OCI-LY3 (cell line): ENCODE results near the gene ESD.
"Not testable (repeated sequence)": the region's sequence is repeated elsewhere in the genome, so short reads cannot be mapped to it uniquely, and the experiment has no call there.

Source experiments
- H2AFZ ChIP-seq: fragments of 200-600, 300-600 bp; shearing (Covaris generic); 2 replicates; pipeline ENCODE4 v1.6.0; 2014; ENCODE audit warnings: antibody characterized with exemption, low read depth, low read length
- H3K27ac ChIP-seq: fragments of 200-600, 300-600 bp; sonication (generic); 2 replicates; pipeline ENCODE4 v1.5.1; 2014; ENCODE audit warnings: mild to moderate bottlenecking, low read length, moderate library complexity, mixed read lengths
- H3K27me3 ChIP-seq: fragments of 200-600, 300-600 bp; sonication (generic); 2 replicates; pipeline ENCODE4 v1.6.1; 2014; ENCODE audit warnings: low read depth, low read length, mixed read lengths
- H3K36me3 ChIP-seq: fragments of 200-600, 300-600 bp; sonication (generic); replicated peaks from 2 replicates; pipeline ENCODE3; 2014; ENCODE audit warnings: low read depth, low read length, mixed read lengths
- H3K4me1 ChIP-seq: fragments of 300-600, 200-600 bp; sonication (generic); 2 replicates; pipeline ENCODE4 v1.6.1; 2014; ENCODE audit warnings: low read length, mixed read lengths
- H3K4me2 ChIP-seq: fragments of 200-600, 300-600 bp; sonication (generic); 2 replicates; pipeline ENCODE4 v1.6.1; 2014; ENCODE audit warnings: low read length, mixed read lengths
- H3K4me3 ChIP-seq: fragments of 300-600, 200-600 bp; sonication (generic); 2 replicates; pipeline ENCODE4 v1.5.1; 2014; ENCODE audit warnings: antibody characterized with exemption, mild to moderate bottlenecking, low read length, moderate library complexity
- H3K79me2 ChIP-seq: fragments of 300-600, 200-600 bp; shearing (Covaris generic); 2 replicates; pipeline ENCODE4 v1.6.1; 2014; ENCODE audit warnings: mild to moderate bottlenecking, low read length, mixed read lengths
- H3K9ac ChIP-seq: fragments of 300-600, 200-600 bp; shearing (Covaris generic); 2 replicates; pipeline ENCODE4 v1.6.0; 2014; ENCODE audit warnings: mild to moderate bottlenecking, low read length, moderate library complexity
- H3K9me3 ChIP-seq: fragments of 200-600, 300-600 bp; shearing (Covaris generic); 2 replicates; pipeline ENCODE4 v1.6.1; 2014; ENCODE audit warnings: low read length, mixed read lengths; ENCODE audit not compliant: insufficient read depth
- H4K20me1 ChIP-seq: fragments of 200-600, 300-600 bp; sonication (generic); 2 replicates; pipeline ENCODE4 v1.6.1; 2016; ENCODE audit warnings: low read length, mixed read lengths; ENCODE audit not compliant: insufficient read depth
- EZH2phosphoT487 ChIP-seq: fragments of 200-600 bp; shearing (Covaris generic); IDR thresholded peaks from 2 replicates; pipeline ENCODE4 v1.6.1; 2018; ENCODE audit warnings: antibody characterized with exemption, mixed run types, low read depth
- TF ChIP-seq, protein P1 (sequence below): fragments of 200-600, 300-600 bp; sonication (generic); IDR thresholded peaks from 2 replicates; pipeline ENCODE4 v1.5.1; 2014; ENCODE audit warnings: antibody characterized with exemption, low read length, low read depth

ESD gene

DNA sequence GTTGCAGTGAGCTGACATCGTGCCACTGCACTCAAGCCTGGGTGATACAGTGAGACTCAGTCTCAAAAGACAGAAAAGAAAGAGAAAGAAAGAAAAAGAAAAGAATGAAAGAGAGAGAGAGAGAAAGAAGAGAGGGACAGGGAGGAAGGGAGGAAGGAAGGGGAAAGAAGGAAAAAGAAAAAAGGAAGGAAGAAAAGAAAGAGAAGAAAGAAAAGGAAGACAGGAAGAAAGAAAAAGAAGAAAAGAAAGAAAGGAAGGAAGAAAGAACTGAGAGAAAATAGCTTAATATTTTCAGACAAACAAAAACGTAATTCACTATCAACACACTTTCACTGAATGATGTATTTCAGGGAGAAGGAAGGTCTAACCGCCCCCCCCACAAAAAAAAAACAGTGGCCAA, 39.3 kb downstream of the ESD start:
- Histone ChIP-seq H4K20me1 (no peaks in the 10 kb centered on the region), H3K79me2 (no peaks in the 10 kb centered on the region), H3K36me3 (no peaks in the 10 kb centered on the region), H3K9me3 (no peaks in the 10 kb centered on the region), H3K4me1 (peaks cover 18% of the 10 kb centered on the region), H3K27ac (no peak overlapping the region), H3K9ac (no peak overlapping the region), H3K4me3 (no peak overlapping the region), H2AFZ (no peak overlapping the region), H3K27me3 (no peaks in the 10 kb centered on the region), H3K4me2 (no peak overlapping the region)
- no peak for TF ChIP-seq EZH2phosphoT487
- TF ChIP-seq, protein P1, sequence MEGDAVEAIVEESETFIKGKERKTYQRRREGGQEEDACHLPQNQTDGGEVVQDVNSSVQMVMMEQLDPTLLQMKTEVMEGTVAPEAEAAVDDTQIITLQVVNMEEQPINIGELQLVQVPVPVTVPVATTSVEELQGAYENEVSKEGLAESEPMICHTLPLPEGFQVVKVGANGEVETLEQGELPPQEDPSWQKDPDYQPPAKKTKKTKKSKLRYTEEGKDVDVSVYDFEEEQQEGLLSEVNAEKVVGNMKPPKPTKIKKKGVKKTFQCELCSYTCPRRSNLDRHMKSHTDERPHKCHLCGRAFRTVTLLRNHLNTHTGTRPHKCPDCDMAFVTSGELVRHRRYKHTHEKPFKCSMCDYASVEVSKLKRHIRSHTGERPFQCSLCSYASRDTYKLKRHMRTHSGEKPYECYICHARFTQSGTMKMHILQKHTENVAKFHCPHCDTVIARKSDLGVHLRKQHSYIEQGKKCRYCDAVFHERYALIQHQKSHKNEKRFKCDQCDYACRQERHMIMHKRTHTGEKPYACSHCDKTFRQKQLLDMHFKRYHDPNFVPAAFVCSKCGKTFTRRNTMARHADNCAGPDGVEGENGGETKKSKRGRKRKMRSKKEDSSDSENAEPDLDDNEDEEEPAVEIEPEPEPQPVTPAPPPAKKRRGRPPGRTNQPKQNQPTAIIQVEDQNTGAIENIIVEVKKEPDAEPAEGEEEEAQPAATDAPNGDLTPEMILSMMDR, result no peak

DNA sequence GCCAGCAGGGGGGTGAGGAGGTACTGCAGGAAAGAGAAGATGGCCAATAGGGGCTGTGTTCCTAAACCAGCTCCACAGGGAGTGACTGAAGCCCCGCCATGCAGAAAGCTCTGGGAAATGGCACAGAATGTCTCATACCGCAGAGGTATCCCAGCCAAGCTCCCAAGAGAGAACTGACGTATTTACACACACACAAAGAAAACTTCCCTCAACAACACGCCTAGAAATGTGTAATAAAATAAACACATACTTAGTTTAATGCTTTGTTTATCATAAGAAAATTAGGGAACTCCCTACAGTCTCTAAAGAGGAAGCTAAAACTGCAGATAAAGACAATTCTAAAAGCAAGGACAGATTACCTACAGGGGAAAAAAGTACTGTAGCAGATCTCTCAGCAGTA, 40.0 kb downstream of the ESD start:
- Histone ChIP-seq H3K27me3 (no peaks in the 10 kb centered on the region), H3K9ac (no peak overlapping the region), H3K27ac (no peak overlapping the region), H3K9me3 (no peaks in the 10 kb centered on the region), H3K36me3 (peaks cover 5% of the 10 kb centered on the region), H2AFZ (no peak overlapping the region), H3K79me2 (no peaks in the 10 kb centered on the region), H4K20me1 (peaks cover 5% of the 10 kb centered on the region), H3K4me2 (no peak overlapping the region), H3K4me3 (no peak overlapping the region), H3K4me1 (peaks cover 22% of the 10 kb centered on the region)
- TF ChIP-seq, protein P1, result no peak
- TF ChIP-seq EZH2phosphoT487, result no peak

DNA sequence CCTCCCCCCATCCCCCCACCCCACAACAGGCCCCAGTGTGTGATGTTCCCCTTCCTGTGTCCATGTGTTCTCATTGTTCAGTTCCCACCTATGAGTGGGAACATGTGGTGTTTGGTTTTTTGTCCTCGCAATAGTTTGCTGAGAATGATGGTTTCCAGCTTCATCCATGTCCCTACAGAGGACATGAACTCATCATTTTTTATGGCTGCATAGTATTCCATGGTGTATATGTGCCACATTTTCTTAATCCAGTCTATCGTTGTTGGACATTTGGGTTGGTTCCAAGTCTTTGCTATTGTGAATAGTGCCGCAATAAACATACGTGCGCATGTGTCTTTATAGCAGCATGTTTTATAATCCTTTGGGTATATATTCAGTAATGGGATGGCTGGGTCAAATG, 41.5 kb downstream of the ESD start:
- not testable (repeated sequence) for H3K27ac ChIP-seq, H3K79me2 ChIP-seq, H3K4me2 ChIP-seq, H3K9ac ChIP-seq, H3K27me3 ChIP-seq, H2AFZ ChIP-seq, H3K4me3 ChIP-seq, H3K9me3 ChIP-seq
- H4K20me1 ChIP-seq, result peaks cover 13% of the 10 kb centered on the region
- H3K4me1 ChIP-seq, result peaks cover 32% of the 10 kb centered on the region
- H3K36me3 ChIP-seq, result peaks cover 12% of the 10 kb centered on the region

DNA sequence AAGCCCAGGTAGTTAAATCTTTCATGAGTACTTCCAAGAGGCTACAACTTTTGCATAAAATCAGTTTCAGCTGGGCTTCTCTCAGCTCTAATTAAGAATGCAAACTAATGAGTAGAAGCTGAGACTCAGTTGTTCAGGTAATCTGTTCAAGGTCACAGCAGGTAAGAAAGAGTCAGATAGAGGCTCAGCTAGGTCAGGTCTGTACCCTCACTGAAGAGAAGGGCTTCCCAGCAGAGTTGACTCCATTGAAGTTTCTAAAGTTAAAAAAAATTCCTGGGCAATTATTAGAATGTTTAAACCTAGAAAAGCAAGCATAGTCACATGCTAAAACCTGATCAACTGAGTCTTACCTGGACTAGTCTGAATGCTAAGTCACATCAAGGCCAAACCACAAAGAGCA, 42.1 kb downstream of the ESD start:
- Histone ChIP-seq H3K4me2 (no peak overlapping the region), H3K4me1 (peaks cover 28% of the 10 kb centered on the region), H3K9me3 (no peaks in the 10 kb centered on the region), H3K79me2 (no peaks in the 10 kb centered on the region), H4K20me1 (peaks cover 13% of the 10 kb centered on the region), H3K4me3 (no peak overlapping the region), H3K27me3 (no peaks in the 10 kb centered on the region), H3K9ac (no peak overlapping the region), H3K36me3 (peaks cover 19% of the 10 kb centered on the region), H3K27ac (no peak overlapping the region), H2AFZ (no peak overlapping the region)
- no peak for TF ChIP-seq EZH2phosphoT487
- TF ChIP-seq, protein P1, result no peak

DNA sequence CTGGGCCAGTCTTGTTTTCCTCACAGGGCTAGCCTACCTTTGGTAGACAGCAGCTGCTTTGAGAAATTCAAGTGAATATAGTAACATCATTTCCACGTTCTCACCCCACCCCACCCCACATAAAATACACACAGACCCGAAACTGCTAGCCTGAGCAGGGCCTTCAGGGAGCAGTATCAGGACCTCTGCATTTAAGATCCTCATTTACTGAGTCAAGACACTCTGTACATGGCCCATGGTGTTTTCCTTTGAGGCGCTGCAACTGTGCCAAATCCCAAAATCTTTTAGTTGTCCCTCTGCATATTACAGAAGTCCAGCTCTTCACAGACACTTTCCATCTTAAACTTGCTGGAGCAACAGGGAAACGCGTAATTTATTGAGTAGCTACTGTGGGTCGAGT, 43.0 kb downstream of the ESD start:
- Histone ChIP-seq H3K4me1 (peaks cover 19% of the 10 kb centered on the region), H4K20me1 (peaks cover 13% of the 10 kb centered on the region), H3K4me2 (no peak overlapping the region), H3K9me3 (no peaks in the 10 kb centered on the region), H3K27me3 (no peaks in the 10 kb centered on the region), H3K9ac (no peak overlapping the region), H3K36me3 (peaks cover 24% of the 10 kb centered on the region), H3K27ac (no peak overlapping the region), H3K79me2 (no peaks in the 10 kb centered on the region), H2AFZ (no peak overlapping the region), H3K4me3 (no peak overlapping the region)
- TF ChIP-seq, protein P1, result no peak
- no peak for TF ChIP-seq EZH2phosphoT487
